ENCODE data around the gene ABCG4.

DNA sequence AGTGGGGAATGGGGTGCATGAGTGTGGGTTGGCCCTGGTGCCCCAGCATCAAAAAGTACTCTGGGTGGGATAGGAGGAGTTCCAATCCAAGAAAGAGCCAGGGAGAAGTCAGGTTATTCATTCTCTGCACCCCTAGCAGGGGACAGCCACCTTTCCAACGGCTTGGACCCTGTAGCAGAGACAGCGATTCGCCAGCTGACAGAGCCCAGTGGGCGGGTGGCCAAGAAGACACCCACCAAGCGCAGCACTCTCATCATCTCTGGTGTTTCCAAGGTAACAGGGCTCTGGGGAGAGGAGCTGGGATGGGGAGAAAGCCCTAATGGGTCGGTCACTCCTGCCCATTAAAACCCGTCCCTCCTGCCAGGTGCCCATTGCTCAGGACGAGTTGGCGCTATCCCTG, 35.1 kb upstream of the ABCG4 start:
- TF ChIP-seq CTCF (conservative IDR thresholded peaks at IDR 0.05) (no peak), ZFX (IDR thresholded peaks at IDR 0.05) (no peak)
